PC-9 (cell line): Measurements from ENCODE around the gene FAM163A.

Experiments
- EZH2 ChIP-seq: fragments of 200-600 bp; sonication (generic); IDR thresholded peaks from 2 replicates; pipeline ENCODE4 v1.8.0; 2017; ENCODE audit warnings: antibody characterized with exemption, low read depth
- TF ChIP-seq, protein P1 (sequence below): fragments of 200-600 bp; sonication (generic); conservative IDR thresholded peaks from 2 replicates; pipeline ENCODE4 v1.6.1; 2017; ENCODE audit warnings: mixed run types, antibody characterized with exemption, mild to moderate bottlenecking, moderate library complexity

- TF ChIP-seq, protein P1, sequence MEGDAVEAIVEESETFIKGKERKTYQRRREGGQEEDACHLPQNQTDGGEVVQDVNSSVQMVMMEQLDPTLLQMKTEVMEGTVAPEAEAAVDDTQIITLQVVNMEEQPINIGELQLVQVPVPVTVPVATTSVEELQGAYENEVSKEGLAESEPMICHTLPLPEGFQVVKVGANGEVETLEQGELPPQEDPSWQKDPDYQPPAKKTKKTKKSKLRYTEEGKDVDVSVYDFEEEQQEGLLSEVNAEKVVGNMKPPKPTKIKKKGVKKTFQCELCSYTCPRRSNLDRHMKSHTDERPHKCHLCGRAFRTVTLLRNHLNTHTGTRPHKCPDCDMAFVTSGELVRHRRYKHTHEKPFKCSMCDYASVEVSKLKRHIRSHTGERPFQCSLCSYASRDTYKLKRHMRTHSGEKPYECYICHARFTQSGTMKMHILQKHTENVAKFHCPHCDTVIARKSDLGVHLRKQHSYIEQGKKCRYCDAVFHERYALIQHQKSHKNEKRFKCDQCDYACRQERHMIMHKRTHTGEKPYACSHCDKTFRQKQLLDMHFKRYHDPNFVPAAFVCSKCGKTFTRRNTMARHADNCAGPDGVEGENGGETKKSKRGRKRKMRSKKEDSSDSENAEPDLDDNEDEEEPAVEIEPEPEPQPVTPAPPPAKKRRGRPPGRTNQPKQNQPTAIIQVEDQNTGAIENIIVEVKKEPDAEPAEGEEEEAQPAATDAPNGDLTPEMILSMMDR = no peak
- no peak for TF ChIP-seq EZH2
Measured at GRCh38 chr1:179776831-179777230, 33.7 kb downstream of the FAM163A start.
